Trophoblast cell (in vitro differentiated cells and primary cell): ENCODE measurements around the gene COA6.

Source experiments
- DNase-seq, 2 donors: peaks; one replicate each; pipeline ENCODE4 v3.0.0-alpha.2; 2016
- H2AFZ ChIP-seq: 2 replicates; pipeline ENCODE4 v1.6.1; 2013; ENCODE audit warnings: low read length, moderate library complexity, mild to moderate bottlenecking; ENCODE audit not compliant: insufficient read depth, poor library complexity
- H2AK5ac ChIP-seq: 2 replicates; pipeline ENCODE4 v1.6.1; 2013; ENCODE audit warnings: mild to moderate bottlenecking, low read length
- H2BK120ac ChIP-seq: 2 replicates; pipeline ENCODE4 v1.6.1; 2013; ENCODE audit warnings: low read length, mild to moderate bottlenecking, moderate library complexity; ENCODE audit not compliant: insufficient read depth, poor library complexity
- H2BK12ac ChIP-seq: 2 replicates; pipeline ENCODE4 v1.6.1; 2013; ENCODE audit warnings: mild to moderate bottlenecking, low read length, moderate library complexity
- H2BK5ac ChIP-seq: 2 replicates; pipeline ENCODE4 v1.6.1; 2013; ENCODE audit warnings: low read length, low read depth, moderate library complexity, mild to moderate bottlenecking; ENCODE audit not compliant: poor library complexity
- H3K14ac ChIP-seq: 2 replicates; pipeline ENCODE4 v1.6.1; 2013; ENCODE audit warnings: mild to moderate bottlenecking, low read length
- H3K18ac ChIP-seq: 2 replicates; pipeline ENCODE4 v1.6.1; 2013; ENCODE audit warnings: mild to moderate bottlenecking, low read length
- H3K23ac ChIP-seq: 2 replicates; pipeline ENCODE4 v1.6.1; 2013; ENCODE audit warnings: low read length
- H3K27ac ChIP-seq: 2 replicates; pipeline ENCODE4 v1.5.1; 2013; ENCODE audit warnings: low read depth, mild to moderate bottlenecking, inconsistent platforms, low read length, moderate library complexity
- H3K27me3 ChIP-seq: 2 replicates; pipeline ENCODE4 v1.6.1; 2013; ENCODE audit warnings: inconsistent platforms, mild to moderate bottlenecking, low read length, moderate library complexity; ENCODE audit not compliant: insufficient read depth
- H3K36me3 ChIP-seq, 2 experiments: 1 replicate in 1 of 2; 2 replicates in 1 of 2; pipeline ENCODE4 v1.6.1; 2013; ENCODE audit warnings: low read length in 2 of 2, mild to moderate bottlenecking in 2 of 2, moderate library complexity in 1 of 2; ENCODE audit not compliant: insufficient read depth in 2 of 2, control insufficient read depth in 1 of 2
- H3K4ac ChIP-seq: 2 replicates; pipeline ENCODE4 v1.6.1; 2013; ENCODE audit warnings: low read depth, mild to moderate bottlenecking, low read length, moderate library complexity
- H3K4me1 ChIP-seq, 2 experiments: 1 replicate in 1 of 2; 2 replicates in 1 of 2; pipeline ENCODE4 v1.6.1; 2013; ENCODE audit warnings: low read length in 2 of 2, mild to moderate bottlenecking in 2 of 2, moderate library complexity in 1 of 2; ENCODE audit not compliant: insufficient read depth in 2 of 2, control insufficient read depth in 1 of 2
- H3K4me2 ChIP-seq: 2 replicates; pipeline ENCODE4 v1.6.1; 2013; ENCODE audit warnings: inconsistent platforms, mild to moderate bottlenecking, low read length, moderate library complexity
- H3K4me3 ChIP-seq: 2 replicates; pipeline ENCODE4 v1.5.1; 2013; ENCODE audit warnings: mild to moderate bottlenecking, low read depth, low read length, inconsistent platforms
- H3K79me1 ChIP-seq: one replicate; pipeline ENCODE4 v1.6.1; 2013; ENCODE audit warnings: low read length
- H3K79me2 ChIP-seq: 2 replicates; pipeline ENCODE4 v1.6.1; 2013; ENCODE audit warnings: low read length, mild to moderate bottlenecking; ENCODE audit not compliant: control insufficient read depth, insufficient read depth, poor library complexity
- H3K9ac ChIP-seq: 2 replicates; pipeline ENCODE4 v1.6.1; 2013; ENCODE audit warnings: mild to moderate bottlenecking, low read length
- H3K9me3 ChIP-seq: 2 replicates; pipeline ENCODE4 v1.6.1; 2013; ENCODE audit warnings: low read depth, mild to moderate bottlenecking, control low read depth, inconsistent platforms, low read length; ENCODE audit not compliant: insufficient read depth
- H4K12ac ChIP-seq: 2 replicates; pipeline ENCODE4 v1.6.1; 2013; ENCODE audit warnings: low read depth, mild to moderate bottlenecking, low read length, moderate library complexity
- H4K8ac ChIP-seq: 2 replicates; pipeline ENCODE4 v1.6.1; 2013; ENCODE audit warnings: low read depth, mild to moderate bottlenecking, low read length, moderate library complexity
- H4K91ac ChIP-seq: one replicate; pipeline ENCODE4 v1.6.1; 2013; ENCODE audit warnings: low read depth, mild to moderate bottlenecking, low read length, moderate library complexity
- WGBS: extraction: QIAGEN DNeasy Blood & Tissue Kit; methylation state at CpG from one replicate; pipeline ENCODE4 v1.1.7; 2013; ENCODE audit warnings: missing lambda C conversion rate; ENCODE audit not compliant: insufficient read length, insufficient coverage; ENCODE audit errors: extremely low coverage; 5-methylcytosine and 5-hydroxymethylcytosine counted together

The COA6 gene

GRCh38 chr1:234337233-234337632 is 36.0 kb upstream of the COA6 start:
- no peaks in the 10 kb centered on the region for H3K4me1 ChIP-seq
- H4K8ac ChIP-seq = no peak overlapping the region
- no peak overlapping the region for H4K91ac ChIP-seq
- no peak overlapping the region for H3K23ac ChIP-seq
- no peak overlapping the region for H2AK5ac ChIP-seq
- H3K36me3 ChIP-seq = no peaks in the 10 kb centered on the region
- no peaks in the 10 kb centered on the region for H3K27me3 ChIP-seq
- H2BK120ac ChIP-seq = no peak overlapping the region
- H3K9me3 ChIP-seq = no peaks in the 10 kb centered on the region
- no peak overlapping the region for H3K27ac ChIP-seq
- no peak overlapping the region for H3K4ac ChIP-seq
- H3K79me1 ChIP-seq = no peaks in the 10 kb centered on the region
- H3K9ac ChIP-seq = no peak overlapping the region
- no peak overlapping the region for H3K14ac ChIP-seq
- H3K79me2 ChIP-seq = no peaks in the 10 kb centered on the region
- no peak overlapping the region for H3K18ac ChIP-seq
- no peak overlapping the region for H3K4me3 ChIP-seq
- H2AFZ ChIP-seq = no peak overlapping the region
- no peak for DNase-seq
- no CpG with 5 or more reads among the region's 1 CpG for WGBS
- no peak overlapping the region for H2BK12ac ChIP-seq
- no peak overlapping the region for H4K12ac ChIP-seq
- H2BK5ac ChIP-seq = no peak overlapping the region
- H3K4me2 ChIP-seq = no peak overlapping the region

GRCh38 chr1:234340528-234340927 is 32.7 kb upstream of the COA6 start:
- no peak overlapping the region for H2AFZ ChIP-seq
- H4K91ac ChIP-seq = no peak overlapping the region
- no peak overlapping the region for H3K4me3 ChIP-seq
- H3K18ac ChIP-seq = no peak overlapping the region
- no CpG with 5 or more reads among the region's 2 CpGs for WGBS
- no peak overlapping the region for H2BK120ac ChIP-seq
- DNase-seq = no peak
- no peak overlapping the region for H3K14ac ChIP-seq
- no peak overlapping the region for H3K4me2 ChIP-seq
- no peak overlapping the region for H2BK12ac ChIP-seq
- H3K23ac ChIP-seq = no peak overlapping the region
- H3K27me3 ChIP-seq = no peaks in the 10 kb centered on the region
- no peak overlapping the region for H3K27ac ChIP-seq
- no peak overlapping the region for H4K8ac ChIP-seq
- no peak overlapping the region for H2AK5ac ChIP-seq
- no peaks in the 10 kb centered on the region for H3K36me3 ChIP-seq
- no peaks in the 10 kb centered on the region for H3K79me2 ChIP-seq
- H2BK5ac ChIP-seq = no peak overlapping the region
- H3K9me3 ChIP-seq = peaks cover 2% of the 10 kb centered on the region
- H3K79me1 ChIP-seq = no peaks in the 10 kb centered on the region
- no peaks in the 10 kb centered on the region for H3K4me1 ChIP-seq
- no peak overlapping the region for H4K12ac ChIP-seq
- no peak overlapping the region for H3K9ac ChIP-seq
- H3K4ac ChIP-seq = no peak overlapping the region

GRCh38 chr1:234342774-234343173 is 30.5 kb upstream of the COA6 start:
- Histone ChIP-seq H3K36me3 (no peaks in the 10 kb centered on the region), H3K14ac (no peak overlapping the region), H3K27me3 (no peaks in the 10 kb centered on the region), H3K9ac (no peak overlapping the region), H3K79me1 (no peaks in the 10 kb centered on the region), H3K27ac (no peak overlapping the region), H2BK120ac (no peak overlapping the region), H4K91ac (no peak overlapping the region), H3K23ac (no peak overlapping the region), H2AK5ac (no peak overlapping the region), H3K79me2 (no peaks in the 10 kb centered on the region), H3K9me3 (peaks cover 2% of the 10 kb centered on the region), H3K4me3 (no peak overlapping the region), H3K4me1 (no peaks in the 10 kb centered on the region), H3K4ac (no peak overlapping the region), H2BK12ac (no peak overlapping the region), H2BK5ac (no peak overlapping the region), H4K12ac (no peak overlapping the region), H3K18ac (no peak overlapping the region), H3K4me2 (no peak overlapping the region), H2AFZ (no peak overlapping the region), H4K8ac (no peak overlapping the region)
- WGBS = no CpG with 5 or more reads among the region's 5 CpGs
- no peak for DNase-seq

- peaks cover 4% of the 10 kb centered on the region for H3K9me3 ChIP-seq
- WGBS = no CpG with 5 or more reads among the region's 1 CpG
- H3K18ac ChIP-seq = no peak overlapping the region
- no peak overlapping the region for H3K4me3 ChIP-seq
- no peak overlapping the region for H3K9ac ChIP-seq
- no peak overlapping the region for H3K27ac ChIP-seq
- no peak overlapping the region for H4K8ac ChIP-seq
- no peak overlapping the region for H3K4me2 ChIP-seq
- H2BK5ac ChIP-seq = no peak overlapping the region
- H2BK12ac ChIP-seq = no peak overlapping the region
- no peaks in the 10 kb centered on the region for H3K79me1 ChIP-seq
- no peaks in the 10 kb centered on the region for H3K36me3 ChIP-seq
- H3K79me2 ChIP-seq = no peaks in the 10 kb centered on the region
- no peak overlapping the region for H2BK120ac ChIP-seq
- H3K4ac ChIP-seq = no peak overlapping the region
- H3K23ac ChIP-seq = no peak overlapping the region
- no peaks in the 10 kb centered on the region for H3K27me3 ChIP-seq
- no peaks in the 10 kb centered on the region for H3K4me1 ChIP-seq
- H4K12ac ChIP-seq = no peak overlapping the region
- H2AK5ac ChIP-seq = no peak overlapping the region
- no peak overlapping the region for H2AFZ ChIP-seq
- no peak overlapping the region for H4K91ac ChIP-seq
- no peak overlapping the region for H3K14ac ChIP-seq
- no peak for DNase-seq
These were observed 28.0 kb upstream of the COA6 start for GRCh38 chr1:234345237-234345636.
